Stomach (tissue), 4 donors: ENCODE data around the gene SNX33.

Experiments
- EP300 ChIP-seq: sonication (generic); formaldehyde crosslinking; IDR thresholded peaks from one replicate; pipeline ENCODE4 v1.6.1; 2017; ENCODE audit warnings: antibody characterized with exemption
- TF ChIP-seq, protein P1 (sequence below), 7 experiments: fragments of 450-650 bp in 4 of 7; fragments of 200-600 bp in 3 of 7; sonication (generic) in 3 of 7; IDR thresholded peaks; one replicate each; pipeline ENCODE4 v1.5.1; 2016 to 2019; ENCODE audit warnings: antibody characterized with exemption in 7 of 7, control low read depth in 2 of 7, mild to moderate bottlenecking in 1 of 7

DNA sequence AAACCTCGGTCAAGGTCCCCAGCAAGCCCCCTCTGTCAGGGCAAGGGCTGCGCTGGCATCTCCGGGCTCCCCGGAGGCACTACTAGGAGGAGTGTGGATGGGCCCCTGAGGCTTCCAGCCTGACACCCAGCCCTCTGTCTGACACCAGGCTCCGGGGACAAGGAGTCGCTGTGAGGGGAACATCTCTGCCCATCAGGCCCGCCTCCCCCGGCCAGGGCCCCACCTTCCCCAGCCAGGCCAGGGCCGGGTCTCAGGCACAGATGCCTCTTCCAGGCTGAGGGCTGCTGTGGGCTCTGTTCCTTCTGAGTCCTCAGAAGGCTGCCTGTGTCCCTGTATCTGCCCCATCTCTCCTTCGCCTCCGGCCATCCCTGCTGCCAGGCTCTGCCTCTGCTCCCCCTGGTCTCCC lies 49.1 kb downstream of the SNX33 start:
- TF ChIP-seq, protein P1, sequence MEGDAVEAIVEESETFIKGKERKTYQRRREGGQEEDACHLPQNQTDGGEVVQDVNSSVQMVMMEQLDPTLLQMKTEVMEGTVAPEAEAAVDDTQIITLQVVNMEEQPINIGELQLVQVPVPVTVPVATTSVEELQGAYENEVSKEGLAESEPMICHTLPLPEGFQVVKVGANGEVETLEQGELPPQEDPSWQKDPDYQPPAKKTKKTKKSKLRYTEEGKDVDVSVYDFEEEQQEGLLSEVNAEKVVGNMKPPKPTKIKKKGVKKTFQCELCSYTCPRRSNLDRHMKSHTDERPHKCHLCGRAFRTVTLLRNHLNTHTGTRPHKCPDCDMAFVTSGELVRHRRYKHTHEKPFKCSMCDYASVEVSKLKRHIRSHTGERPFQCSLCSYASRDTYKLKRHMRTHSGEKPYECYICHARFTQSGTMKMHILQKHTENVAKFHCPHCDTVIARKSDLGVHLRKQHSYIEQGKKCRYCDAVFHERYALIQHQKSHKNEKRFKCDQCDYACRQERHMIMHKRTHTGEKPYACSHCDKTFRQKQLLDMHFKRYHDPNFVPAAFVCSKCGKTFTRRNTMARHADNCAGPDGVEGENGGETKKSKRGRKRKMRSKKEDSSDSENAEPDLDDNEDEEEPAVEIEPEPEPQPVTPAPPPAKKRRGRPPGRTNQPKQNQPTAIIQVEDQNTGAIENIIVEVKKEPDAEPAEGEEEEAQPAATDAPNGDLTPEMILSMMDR (IDR thresholded peaks at IDR 0.05), result no peak
- TF ChIP-seq EP300, result no peak
